LHCN-M2 (cell line): ENCODE results near the gene ADAT2. TPM values are rescaled to one million over a fixed set of nuclear protein-coding genes. Genes with fewer than 3 reads are reported as not detected.
"Not testable (repeated sequence)": the region's sequence is repeated elsewhere in the genome, so short reads cannot be mapped to it uniquely, and the experiment has no call there.

Experiments
- DNase-seq: peaks from one replicate; pipeline ENCODE4 v3.0.0-alpha.2; 2012; ENCODE audit warnings: low read depth
- polyA plus RNA-seq: library from polyadenylated mRNA; unstranded; fragments of >200 nt; gene quantifications from one replicate; pipeline ENCODE4 v1.2.1, GENCODE V29; 2012; ENCODE audit warnings: missing spikeins
- total RNA-seq: library from RNA; depleted of rRNA; stranded (reverse); fragments of >200 nt; gene quantifications from 2 replicates; pipeline ENCODE4 v1.2.3, GENCODE V29; 2014; rRNA removed

Gene ADAT2
- total RNA-seq, result 7.2 and 7.3 TPM in 2 replicates
- 2.0 TPM for polyA plus RNA-seq

GRCh38 chr6:143450453-143451371 is at the start of gene ADAT2, which contains the start of gene PEX3:
ADAT2 (minus strand) TSS chr6:143450695; CDS start chr6:143450658, 37 bp downstream.
PEX3 (plus strand) TSS chr6:143450805; CDS start chr6:143451043, 238 bp downstream.
- DNase-seq, result peak; percentile 92

- no peak for DNase-seq
These were observed 47.9 kb upstream of the ADAT2 start for GRCh38 chr6:143498428-143498827.

GRCh38 chr6:143496974-143497373 is 46.5 kb upstream of the ADAT2 start:
- DNase-seq, result no peak

DNA sequence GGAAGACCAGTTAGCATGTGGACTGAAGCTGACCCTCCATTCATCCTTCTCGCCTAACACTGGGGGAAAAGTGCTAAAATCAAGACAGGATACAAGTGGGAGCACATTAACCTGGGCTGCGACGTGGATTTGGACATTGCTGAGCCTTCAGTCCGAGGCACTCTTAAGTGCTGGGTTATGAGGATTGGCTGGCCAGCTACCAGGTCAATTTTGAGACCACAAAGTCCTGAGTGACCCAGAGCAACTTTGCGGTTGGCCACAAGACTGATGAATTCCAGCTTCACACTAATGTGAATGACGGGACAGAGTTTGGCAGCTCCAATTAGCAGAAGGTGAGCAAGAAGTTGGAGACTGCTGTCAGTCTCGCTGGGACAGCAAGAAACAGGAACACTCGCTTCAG is 40.3 kb upstream of the ADAT2 start:
- DNase-seq, result no peak

- no peak for DNase-seq
These were observed 39.7 kb upstream of the ADAT2 start for GRCh38 chr6:143490244-143490643.

GRCh38 chr6:143486752-143487151 is 36.3 kb upstream of the ADAT2 start:
- DNase-seq, result no peak

DNA sequence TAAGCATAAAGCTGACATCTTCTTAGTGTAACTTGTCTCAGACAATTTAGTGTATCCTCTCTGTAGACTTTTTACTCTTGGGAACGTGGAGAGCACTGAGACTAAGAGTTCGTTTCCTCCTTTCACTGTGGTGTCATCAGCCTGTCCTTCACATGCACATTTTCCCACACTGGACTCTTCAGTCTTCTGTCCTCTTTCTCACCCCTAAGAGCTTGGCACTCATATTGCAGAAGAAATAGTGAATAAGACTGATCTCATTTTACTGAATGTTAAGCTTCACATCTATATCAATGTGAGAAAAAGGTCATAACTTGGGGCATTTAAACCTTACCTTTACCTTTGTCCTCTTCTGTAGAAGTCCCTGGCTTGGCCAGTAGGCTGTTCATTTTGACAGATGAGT is 35.5 kb upstream of the ADAT2 start:
- no peak for DNase-seq

DNA sequence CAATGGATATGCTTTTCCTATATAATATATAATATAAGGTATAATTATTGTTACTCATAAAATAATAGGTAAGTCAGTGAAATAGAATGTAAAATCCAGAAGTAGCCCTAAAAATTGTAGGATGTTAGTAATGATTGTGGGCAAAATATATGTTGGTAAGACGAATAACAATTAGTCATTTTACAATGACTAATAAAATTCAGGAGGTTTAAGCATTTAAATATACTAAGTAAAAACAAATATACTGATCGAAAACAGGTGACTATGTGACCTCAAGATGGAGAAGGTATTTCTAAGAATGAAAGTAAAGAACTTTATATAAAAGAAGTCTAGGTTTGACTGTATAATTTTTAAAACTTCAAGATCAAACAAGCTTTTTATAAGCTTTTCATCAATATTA is 32.1 kb upstream of the ADAT2 start:
- DNase-seq, result no peak

DNA sequence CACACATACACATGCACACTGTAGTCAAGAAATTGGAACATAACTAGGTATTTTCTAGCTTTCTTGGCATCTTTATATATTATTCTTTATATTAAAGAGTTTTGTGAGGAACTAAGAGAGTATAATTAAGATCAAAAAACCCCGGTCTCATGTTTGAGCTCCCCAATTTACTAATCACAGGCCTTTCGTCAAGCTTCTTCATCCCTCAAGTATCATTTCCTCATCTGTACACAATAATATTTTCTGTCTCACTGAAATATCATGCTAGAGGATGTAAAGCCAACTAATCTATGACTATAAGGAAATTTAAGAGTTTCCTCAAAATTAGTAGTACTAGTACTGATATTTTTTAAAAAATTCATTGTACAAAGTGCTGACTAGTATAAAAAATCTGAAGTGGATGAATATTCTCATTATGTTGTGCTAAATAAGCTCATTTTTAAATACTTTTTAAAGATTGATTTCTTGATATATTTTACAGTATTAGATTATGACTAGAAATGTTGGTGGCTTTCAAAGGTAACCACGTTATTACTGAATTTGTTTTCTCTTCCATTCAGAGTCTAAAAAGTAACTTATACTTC is 28.1 kb upstream of the ADAT2 start:
- DNase-seq, result no peak

GRCh38 chr6:143476545-143476944 is 26.1 kb upstream of the ADAT2 start:
- no peak for DNase-seq

- DNase-seq, result no peak
These were observed 21.3 kb upstream of the ADAT2 start for GRCh38 chr6:143471822-143472221.

DNA sequence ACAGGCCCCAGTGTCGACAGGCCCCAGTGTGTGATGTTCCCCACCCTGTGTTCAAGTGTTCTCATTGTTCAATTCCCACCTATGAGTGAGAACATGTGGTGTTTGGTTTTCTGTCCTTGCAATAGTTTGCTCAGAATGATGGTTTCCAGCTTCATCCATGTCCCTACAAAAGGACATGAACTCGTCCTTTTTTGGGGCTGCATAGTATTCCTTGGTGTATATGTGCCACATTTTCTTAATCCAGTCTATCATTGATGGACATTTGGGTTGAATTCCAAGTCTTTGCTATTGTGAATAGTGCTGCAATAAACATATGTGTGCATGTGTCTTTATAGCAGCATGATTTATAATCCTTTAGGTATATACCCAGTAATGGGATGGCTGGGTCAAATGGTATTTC is 18.3 kb upstream of the ADAT2 start:
- DNase-seq, result not testable (repeated sequence)

DNA sequence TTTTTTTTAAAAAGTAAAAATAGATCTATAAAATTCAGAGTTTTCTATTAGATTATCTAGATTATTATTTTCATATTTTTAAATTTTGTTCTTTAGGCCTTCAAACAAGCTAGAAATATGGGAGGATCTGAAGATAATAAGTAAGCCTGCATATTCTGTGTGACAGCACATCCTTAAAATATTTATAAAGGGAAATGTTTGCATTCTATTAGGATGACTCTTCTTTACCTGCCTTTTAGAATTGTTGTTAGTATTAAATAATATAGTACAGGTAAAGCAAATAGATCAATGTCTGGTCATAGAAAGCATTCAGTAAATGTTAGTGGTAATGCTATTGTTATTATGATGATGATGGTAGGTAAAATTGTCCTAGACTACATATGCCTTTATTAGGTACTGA is 17.5 kb upstream of the ADAT2 start:
- no peak for DNase-seq

DNA sequence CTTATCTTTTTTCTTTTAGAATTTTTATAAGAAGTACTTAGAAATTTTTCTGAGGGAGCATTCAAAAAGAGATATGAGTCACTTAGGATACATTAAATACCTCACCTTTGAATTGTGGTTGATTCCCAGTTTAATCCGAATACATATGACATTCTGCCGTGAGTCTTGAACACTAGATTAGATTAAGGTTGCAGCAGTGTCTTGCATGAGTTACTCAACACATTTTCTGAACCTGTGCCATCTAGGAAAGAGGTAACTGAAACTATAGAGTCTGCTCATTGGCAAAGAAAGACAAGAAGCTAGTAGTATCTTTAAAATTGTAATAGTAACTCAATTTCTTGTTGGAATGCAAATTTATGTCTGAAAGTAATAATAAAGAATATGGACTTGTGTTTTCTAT is 15.1 kb upstream of the ADAT2 start:
- no peak for DNase-seq

DNA sequence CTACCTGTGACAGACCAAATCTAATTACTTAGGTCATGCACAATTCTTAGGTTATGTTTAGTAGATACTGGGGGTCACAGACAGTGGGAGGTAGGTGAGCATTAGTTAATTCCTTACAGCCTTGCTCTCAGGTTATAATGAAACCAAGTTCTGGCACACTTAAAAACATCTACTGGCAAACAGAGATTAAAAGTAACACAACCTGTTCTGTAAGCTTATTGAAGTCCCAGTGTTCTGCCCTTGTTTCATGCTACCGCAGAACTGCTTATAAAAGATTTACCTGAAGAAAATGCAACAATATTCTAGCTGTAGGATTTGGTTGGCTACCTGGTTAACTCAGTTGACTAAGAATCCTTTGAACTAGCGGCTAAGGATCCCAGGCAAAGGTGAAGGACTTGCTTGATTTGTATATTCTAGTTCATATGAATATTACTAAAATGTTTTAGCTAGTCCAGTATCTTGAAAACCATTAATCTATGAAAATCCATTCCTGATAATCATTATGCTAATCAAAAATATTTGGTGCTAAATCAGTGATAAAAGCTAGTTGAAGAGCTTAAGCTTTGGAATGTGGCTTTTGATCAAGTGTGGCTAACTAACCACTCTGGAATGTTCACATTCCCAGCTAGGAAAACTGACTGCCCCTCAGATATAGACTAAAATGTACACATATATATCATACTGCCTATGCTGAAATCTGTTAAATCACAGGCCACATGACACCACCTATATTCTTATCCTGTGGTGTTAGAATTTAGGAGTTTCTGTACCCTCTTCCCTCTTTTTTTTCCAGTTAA is 7.3 kb upstream of the ADAT2 start:
- no peak for DNase-seq

GRCh38 chr6:143451531-143451930 is 1.0 kb upstream of the ADAT2 start:
- DNase-seq, result peak; percentile 11

GRCh38 chr6:143449714-143450452 is 612 bp downstream of the ADAT2 start:
- peak; percentile 64 for DNase-seq

- no peak for DNase-seq
These were observed 1.3 kb downstream of the ADAT2 start for GRCh38 chr6:143449082-143449713.

DNA sequence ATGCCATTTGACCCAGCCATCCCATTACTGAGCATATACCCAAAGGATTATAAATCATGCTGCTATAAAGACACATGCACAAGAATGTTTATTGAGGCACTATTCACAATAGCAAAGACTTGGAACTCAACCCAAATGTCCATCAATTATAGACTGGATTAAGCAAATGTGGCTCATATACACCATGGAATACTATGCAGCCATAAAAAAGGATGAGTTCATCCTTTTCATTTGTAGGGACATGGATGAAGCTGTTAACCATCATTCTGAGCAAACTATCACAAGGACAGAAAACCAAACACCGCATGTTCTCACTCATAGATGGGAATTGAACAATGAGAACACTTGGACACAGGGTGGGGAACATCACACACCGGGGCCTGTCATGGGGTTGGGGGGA is 2.6 kb downstream of the ADAT2 start:
- DNase-seq, result not testable (repeated sequence)

GRCh38 chr6:143443096-143443495 is 7.4 kb downstream of the ADAT2 start:
- DNase-seq, result no peak
